ENCODE measurements around the gene SLC35F4. TPM values are rescaled to one million over a fixed set of nuclear protein-coding genes. Genes with fewer than 3 reads are reported as not detected.

The SLC35F4 gene
- total and polyA plus RNA-seq, 10 of the 15 experiments (the other 5 are each of a cell fraction or from before 2014, with no cell fraction given), result 0.06 to 0.30 TPM; not detected in 8

- in situ Hi-C loops (cut with MboI) (no loop called here), intact Hi-C loops (cut with micrococcal nuclease; ENCODE audit: unreplicated experiment) (no loop called here)
- no peak for DNase-seq (ENCODE audit: low read depth, low spot score)
- RAD21 ChIA-PET (ENCODE audit: unreplicated experiment), result no interaction called here
- Histone ChIP-seq H4K20me1 (ENCODE audit: control insufficient read depth, insufficient read depth) (no peaks in the 10 kb centered on the region), H3K4me1 (ENCODE audit: control insufficient read depth, insufficient read depth, low read length) (no peaks in the 10 kb centered on the region), H3K27ac (ENCODE audit: control insufficient read depth, insufficient read depth) (no peak overlapping the region), H2AFZ (ENCODE audit: control insufficient read depth, low read depth, low read length) (no peak overlapping the region), H3K9ac (ENCODE audit: control insufficient read depth, insufficient read depth, low read length) (no peak overlapping the region), H3K4me2 (ENCODE audit: control insufficient read depth, insufficient read depth) (no peak overlapping the region), H3K36me3 (ENCODE audit: control insufficient read depth in 2 of 2, insufficient read depth in 2 of 2, low read length in 1 of 2) (no peaks in the 10 kb centered on the region), H3K27me3 (replicated peaks in 1 of 2; ENCODE audit: control insufficient read depth in 2 of 2, insufficient read depth in 2 of 2, low read length in 1 of 2) (no peaks in the 10 kb centered on the region), H3K4me3 (no peak overlapping the region), H3K79me2 (ENCODE audit: control insufficient read depth, insufficient read depth, low read length) (no peaks in the 10 kb centered on the region), H3K9me3 (replicated peaks; ENCODE audit: control insufficient read depth, insufficient read depth, low read length) (no peaks in the 10 kb centered on the region)
- FAIRE-seq, result no peak
- no TSS peak for BruUV-seq (replicated peaks)
- CTCF ChIA-PET, result interaction anchor here (0.6 kb wide), 1 partner anchor 9 kb away, joined by 3 read pairs; no protein-coding TSS in a partner anchor
- no peak for ATAC-seq
- SMC1A ChIA-PET (ENCODE audit: uncharacterized antibody, unreplicated experiment), result no interaction called here
- no peak for TF ChIP-seq CUX1 (IDR thresholded peaks at IDR 0.05; ENCODE audit: insufficient replicate concordance, low read depth, low read length)
- TF ChIP-seq, protein P1, sequence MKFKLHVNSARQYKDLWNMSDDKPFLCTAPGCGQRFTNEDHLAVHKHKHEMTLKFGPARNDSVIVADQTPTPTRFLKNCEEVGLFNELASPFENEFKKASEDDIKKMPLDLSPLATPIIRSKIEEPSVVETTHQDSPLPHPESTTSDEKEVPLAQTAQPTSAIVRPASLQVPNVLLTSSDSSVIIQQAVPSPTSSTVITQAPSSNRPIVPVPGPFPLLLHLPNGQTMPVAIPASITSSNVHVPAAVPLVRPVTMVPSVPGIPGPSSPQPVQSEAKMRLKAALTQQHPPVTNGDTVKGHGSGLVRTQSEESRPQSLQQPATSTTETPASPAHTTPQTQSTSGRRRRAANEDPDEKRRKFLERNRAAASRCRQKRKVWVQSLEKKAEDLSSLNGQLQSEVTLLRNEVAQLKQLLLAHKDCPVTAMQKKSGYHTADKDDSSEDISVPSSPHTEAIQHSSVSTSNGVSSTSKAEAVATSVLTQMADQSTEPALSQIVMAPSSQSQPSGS (IDR thresholded peaks at IDR 0.05; ENCODE audit: low read length), result no peak
- no peak for TF ChIP-seq ATF7 (IDR thresholded peaks at IDR 0.05; ENCODE audit: low read depth)
- TF ChIP-seq, protein P2, sequence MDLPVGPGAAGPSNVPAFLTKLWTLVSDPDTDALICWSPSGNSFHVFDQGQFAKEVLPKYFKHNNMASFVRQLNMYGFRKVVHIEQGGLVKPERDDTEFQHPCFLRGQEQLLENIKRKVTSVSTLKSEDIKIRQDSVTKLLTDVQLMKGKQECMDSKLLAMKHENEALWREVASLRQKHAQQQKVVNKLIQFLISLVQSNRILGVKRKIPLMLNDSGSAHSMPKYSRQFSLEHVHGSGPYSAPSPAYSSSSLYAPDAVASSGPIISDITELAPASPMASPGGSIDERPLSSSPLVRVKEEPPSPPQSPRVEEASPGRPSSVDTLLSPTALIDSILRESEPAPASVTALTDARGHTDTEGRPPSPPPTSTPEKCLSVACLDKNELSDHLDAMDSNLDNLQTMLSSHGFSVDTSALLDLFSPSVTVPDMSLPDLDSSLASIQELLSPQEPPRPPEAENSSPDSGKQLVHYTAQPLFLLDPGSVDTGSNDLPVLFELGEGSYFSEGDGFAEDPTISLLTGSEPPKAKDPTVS (IDR thresholded peaks at IDR 0.05; ENCODE audit: low read depth, low read length), result no peak
- no peak for TF ChIP-seq FOS (IDR thresholded peaks at IDR 0.05; ENCODE audit: borderline replicate concordance, extremely low read depth, insufficient read length)
- no peak for TF ChIP-seq MYB (IDR thresholded peaks at IDR 0.05; ENCODE audit: borderline replicate concordance, low read depth, low read length)
- 24% methylated on average over 2 of the region's 2 CpGs for WGBS (ENCODE audit: insufficient coverage, insufficient replicate concordance, low lambda C conversion rate, missing lambda C conversion rate)
- POLR2A ChIA-PET, result no interaction called here
Observed at GRCh38 chr14:57634335-57634734, 231.6 kb downstream of the SLC35F4 start.
